Stimulated activated CD8-positive, alpha-beta memory T cell treated with anti-CD3 and anti-CD28 coated beads, Interleukin-7, amount 100 ng/mL, for 48 hours (primary cell): ENCODE data around the gene CAPN8.

ENCODE experiments used
- DNase-seq, 2 donors: peaks; one replicate each; pipeline ENCODE4 v3.0.0-alpha.2; 2020; ENCODE audit warnings: low read depth in 1 of 2; ENCODE audit errors: extremely low read depth in 1 of 2

The CAPN8 gene

GRCh38 chr1:223702735-223703667, 37.5 kb upstream of the CAPN8 start:
- DNase-seq = no peak

DNA sequence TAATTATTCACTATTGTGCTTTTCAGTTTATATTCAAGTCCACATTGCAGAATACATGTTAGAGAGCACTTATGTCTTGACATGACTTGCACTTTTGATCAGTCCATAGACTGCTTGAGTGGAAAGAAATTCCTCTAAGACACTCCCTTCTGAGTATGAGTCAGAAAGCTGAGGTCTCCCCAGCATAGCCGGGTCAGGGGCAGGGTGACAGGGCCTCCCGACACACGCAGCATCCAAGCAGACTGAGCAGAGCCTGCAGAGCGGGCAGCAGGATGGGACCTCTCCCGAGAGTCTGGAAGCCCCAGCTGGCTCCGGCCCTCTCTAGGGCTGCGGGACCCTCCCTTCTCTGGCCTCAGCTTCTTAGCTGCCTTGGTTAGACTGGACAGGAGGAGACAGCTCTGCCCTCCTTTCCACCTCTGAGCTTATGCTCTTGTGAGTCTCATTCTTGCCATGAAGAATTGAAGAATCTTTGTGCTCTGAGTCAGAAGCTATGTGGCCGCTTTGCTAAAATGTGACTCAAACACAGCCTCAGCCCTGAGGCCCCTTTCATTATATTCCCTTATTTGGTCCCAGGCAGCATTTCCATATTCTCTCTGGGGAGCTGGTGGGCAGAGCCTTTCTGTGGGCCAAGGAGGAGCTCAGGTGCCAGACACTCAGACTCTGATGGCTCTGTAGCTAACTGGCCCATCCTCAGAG, 35.6 kb upstream of the CAPN8 start:
- no peak for DNase-seq

GRCh38 chr1:223700388-223700918, 35.0 kb upstream of the CAPN8 start:
- no peak for DNase-seq

DNA sequence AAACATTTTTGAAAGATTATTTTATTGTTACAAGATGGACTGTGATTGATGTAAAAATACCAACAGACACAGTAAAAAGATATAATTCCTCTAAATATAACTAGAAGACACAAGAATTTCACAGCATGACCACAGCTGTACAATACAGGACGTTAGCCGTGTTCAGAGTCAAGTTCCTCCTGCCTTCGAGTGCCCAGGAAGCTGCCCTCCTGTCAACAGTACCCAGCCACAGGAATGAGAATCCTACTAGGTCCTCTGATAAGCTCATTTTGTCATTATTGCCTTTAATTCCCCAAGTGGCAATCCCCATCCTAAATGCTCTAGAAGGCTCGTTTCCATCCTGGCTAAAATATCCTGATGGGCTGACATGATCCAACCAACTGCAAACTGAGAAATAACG, 30.4 kb upstream of the CAPN8 start:
- no peak for DNase-seq

GRCh38 chr1:223695014-223695548, 29.6 kb upstream of the CAPN8 start:
- DNase-seq = no peak

DNA sequence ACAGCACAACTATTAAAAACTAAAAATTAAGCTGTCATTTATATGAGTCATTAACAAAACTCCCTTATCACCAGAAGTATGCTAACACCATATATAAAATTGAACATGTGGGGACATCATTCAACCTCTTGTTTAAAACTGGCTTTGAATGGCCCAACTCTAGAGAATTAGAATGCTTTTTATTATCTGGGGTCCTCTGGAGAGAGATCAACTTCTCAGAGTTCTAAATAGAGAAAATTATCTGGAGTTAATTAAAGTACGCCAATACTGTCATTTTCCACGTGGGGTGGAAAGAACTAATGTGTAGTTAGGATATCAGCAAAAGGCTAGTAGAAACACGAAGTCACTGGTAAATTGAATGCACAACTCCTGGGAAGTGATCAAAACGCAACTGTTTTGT, 25.6 kb upstream of the CAPN8 start:
- DNase-seq = no peak

DNA sequence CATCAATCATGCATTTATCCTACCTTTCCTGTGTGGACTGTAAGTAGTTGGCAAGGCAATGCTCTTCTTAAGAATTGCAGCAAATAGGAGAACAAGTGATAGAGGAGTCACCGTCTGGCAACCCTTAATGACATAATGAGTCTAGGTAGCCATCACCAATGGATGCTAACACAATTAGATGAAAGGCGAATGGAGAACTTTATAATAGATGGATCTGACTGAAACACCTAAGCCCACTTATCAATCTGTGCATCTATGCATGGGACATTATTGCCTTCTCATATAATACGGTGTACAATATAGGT, 18.9 kb upstream of the CAPN8 start:
- no peak for DNase-seq

GRCh38 chr1:223683586-223684487, 18.3 kb upstream of the CAPN8 start:
- DNase-seq = peak in 1 of 2 donors; percentile 11

- DNase-seq = no peak
Observed at GRCh38 chr1:223682502-223682901, 17.0 kb upstream of the CAPN8 start.

GRCh38 chr1:223680188-223680587, 14.7 kb upstream of the CAPN8 start:
- no peak for DNase-seq

DNA sequence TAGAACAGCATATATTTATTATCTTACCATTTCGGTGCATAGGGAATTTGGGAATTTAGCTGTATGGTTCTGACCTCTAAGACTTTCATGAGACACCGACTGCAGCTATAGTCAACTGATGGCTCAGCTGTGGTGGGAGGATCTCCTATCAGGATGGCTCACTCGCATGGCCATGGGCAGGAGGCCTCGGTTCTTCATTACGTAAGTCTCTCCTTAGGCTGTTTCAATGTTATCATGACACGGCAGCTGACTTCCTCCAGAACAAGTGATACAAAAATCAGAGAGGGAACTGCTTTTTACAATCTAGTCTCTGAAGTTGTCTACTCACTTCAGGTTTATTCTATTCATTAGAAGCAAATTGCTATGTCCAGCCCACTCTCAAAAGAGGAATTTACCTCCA, 13.3 kb upstream of the CAPN8 start:
- no peak for DNase-seq

DNA sequence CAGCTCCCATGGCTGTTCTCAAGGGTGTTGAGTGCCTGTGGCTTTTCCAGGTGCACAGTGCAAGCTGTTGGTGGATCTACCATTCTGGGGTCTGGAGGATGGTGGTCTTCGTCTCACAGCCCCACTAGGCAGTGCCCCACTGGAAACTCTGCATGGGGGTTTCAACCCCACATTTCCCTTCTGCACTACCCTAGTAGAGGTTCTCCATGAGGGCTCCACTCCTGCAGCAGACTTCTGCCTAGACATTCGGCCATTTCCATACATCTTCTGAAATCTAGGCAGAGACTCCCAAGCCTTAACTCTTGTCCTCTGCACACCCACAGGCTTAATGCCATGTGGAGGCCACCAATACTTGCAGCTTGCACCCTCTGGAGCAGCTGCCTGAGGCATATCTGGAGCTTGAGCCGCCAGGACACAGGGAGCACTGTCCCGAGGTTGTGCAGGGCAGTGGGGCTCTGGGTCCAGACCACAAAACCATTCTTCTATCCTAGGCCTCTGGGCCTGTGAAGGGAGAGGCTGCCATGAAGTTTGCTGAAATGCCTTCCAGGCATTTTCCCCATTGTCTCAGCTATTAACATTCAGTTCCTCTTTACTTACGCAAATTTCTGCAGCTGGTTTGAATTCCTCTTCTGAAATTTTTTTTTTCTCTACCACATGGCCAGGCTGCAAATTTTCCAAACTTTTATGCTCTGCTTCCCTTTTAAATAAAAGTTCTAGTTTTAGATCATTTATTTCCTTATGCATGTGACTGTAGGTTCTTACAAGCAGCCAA, 8.8 kb upstream of the CAPN8 start:
- no peak for DNase-seq

DNA sequence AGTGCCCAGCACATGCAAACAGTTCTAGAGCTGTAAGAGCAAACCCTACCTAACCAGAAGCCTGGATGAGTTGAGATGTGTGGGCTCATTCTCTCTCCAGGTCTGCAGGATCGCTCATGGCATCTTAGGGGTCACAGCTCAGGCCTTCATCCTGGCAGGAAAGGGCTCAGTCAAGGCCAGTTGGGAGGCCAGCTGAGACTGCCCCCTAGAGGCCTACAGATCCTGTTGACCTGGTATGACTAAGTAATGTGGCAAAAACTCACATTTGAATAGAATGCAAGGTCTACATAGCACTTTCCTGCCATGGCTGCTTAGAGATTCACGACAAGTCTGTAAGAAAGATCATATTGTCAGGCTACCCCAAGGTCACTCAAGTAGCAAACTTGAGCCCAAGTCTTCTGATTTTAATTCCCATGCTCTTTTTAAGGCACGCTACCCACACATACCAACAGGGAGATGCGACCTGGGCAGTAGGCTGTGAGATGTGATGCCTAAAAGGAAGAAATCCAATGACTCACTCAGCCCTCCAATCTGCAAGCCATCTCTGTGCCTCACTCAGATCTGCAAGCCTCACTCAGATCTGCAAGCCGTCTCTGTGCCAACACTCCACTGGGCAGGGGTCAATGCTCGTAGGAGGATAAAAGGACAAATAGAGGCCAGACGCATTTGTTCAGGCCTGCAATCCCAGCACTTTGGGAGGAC, 5.1 kb upstream of the CAPN8 start:
- no peak for DNase-seq

- no peak for DNase-seq
Observed at GRCh38 chr1:223669003-223669795, 3.7 kb upstream of the CAPN8 start.

- DNase-seq = no peak
Observed at GRCh38 chr1:223667484-223668182, 2.1 kb upstream of the CAPN8 start.

DNA sequence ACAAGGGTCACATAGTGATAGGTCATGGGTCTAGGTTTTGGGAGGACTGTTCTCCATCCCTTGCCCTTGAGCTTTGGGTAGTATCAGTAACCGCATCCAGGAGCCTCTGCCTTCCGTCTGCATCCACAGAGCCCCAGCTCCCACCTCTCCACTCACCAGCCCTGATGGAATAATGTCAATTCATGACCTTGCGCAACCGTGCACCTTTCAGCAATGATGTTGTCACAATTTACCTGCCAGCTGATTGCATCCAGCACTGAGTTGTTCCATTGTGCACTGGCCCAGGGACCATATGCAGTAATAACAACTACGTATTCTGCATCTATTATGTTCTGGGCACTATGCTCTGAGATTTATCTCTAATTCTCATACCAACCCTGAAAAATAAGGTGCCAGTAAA, 1.4 kb downstream of the CAPN8 start:
- DNase-seq = no peak

GRCh38 chr1:223662943-223663342, 2.6 kb downstream of the CAPN8 start:
- DNase-seq = no peak

DNA sequence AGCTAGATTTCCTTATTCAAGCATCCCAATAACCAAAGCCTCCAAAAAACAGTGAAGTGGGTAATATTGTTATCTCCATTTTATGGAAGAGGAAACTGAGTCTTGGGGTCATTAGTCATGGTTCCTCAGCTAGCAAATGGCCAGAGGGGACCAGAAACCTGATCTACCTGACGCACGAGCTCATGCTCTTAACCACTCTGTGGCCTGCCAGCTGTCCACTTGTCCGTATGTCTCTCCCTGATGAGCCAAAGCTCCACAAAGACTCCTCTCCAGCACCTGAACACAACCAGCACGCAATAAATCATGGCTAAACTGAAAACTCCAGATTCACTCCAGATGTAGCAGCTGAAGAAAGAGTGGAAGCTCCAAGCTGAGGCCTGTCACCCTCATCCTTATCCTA, 5.8 kb downstream of the CAPN8 start:
- DNase-seq = no peak
